ENCODE measurements around the gene GSC2.

DNA sequence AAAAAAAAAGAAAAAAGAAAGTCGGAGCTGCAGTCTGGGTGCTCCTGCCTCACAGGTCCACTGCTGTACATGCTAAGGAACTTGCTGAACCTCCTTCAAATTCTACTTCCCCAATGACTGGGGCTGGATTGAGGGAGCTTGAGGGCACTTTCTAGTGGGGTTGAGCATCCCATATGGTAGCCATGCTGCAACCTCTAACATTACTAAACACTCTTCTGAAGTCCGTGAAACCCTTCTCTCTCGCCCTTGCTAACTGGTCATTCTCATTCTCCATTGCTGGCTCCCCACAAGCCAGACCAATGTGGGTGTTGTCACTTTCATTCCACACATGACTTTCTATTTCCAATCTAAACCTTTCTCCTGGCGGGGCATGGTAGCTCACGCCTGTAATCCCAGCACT lies 6.9 kb downstream of the GSC2 start:
- no peak for TF ChIP-seq GATA2 (IDR thresholded peaks at IDR 0.05; ENCODE audit: low read depth, low read length)
- no peak for TF ChIP-seq GATA3 (IDR thresholded peaks at IDR 0.05; ENCODE audit: low read depth, low read length)

Measured in SH-SY5Y (cell line).